Tibial artery (tissue), 4 donors: ENCODE measurements around the gene ADGRL1.
A peak's percentile ranks its signal among the peaks of the same experiment; 100 is the strongest.
"Not testable (repeated sequence)": the region's sequence is repeated elsewhere in the genome, so short reads cannot be mapped to it uniquely, and the experiment has no call there.

Experiments
- DNase-seq, 2 donors: peaks; one replicate each; pipeline ENCODE4 v3.0.0-alpha.2; 2019
- H3K27ac ChIP-seq, 2 donors: fragments of 200-600 bp; sonication (generic) in 1 of 2; 1 replicate in 1 of 2; 2 replicates in 1 of 2; pipeline ENCODE4 v1.5.1; 2018 to 2019; ENCODE audit warnings: mild to moderate bottlenecking in 1 of 2
- H3K27me3 ChIP-seq, 2 donors: fragments of 200-600 bp; sonication (generic) in 1 of 2; one replicate each; pipeline versions ENCODE4 v1.5.1 to v1.6.0; 2016 to 2019
- H3K36me3 ChIP-seq, 3 donors: fragments of 200-600 bp; sonication (generic) in 2 of 3; one replicate each; pipeline ENCODE4 v1.5.1; 2016 to 2019; ENCODE audit warnings: mild to moderate bottlenecking in 2 of 3
- H3K4me1 ChIP-seq, 4 donors: fragments of 200-600 bp; sonication (generic) in 2 of 4; 1 replicate in 3 of 4; 2 replicates in 1 of 4; pipeline ENCODE4 v1.5.1; 2016 to 2019
- H3K4me3 ChIP-seq, 2 donors: fragments of 200-600 bp; sonication (generic) in 1 of 2; 1 replicate in 1 of 2; 2 replicates in 1 of 2; pipeline ENCODE4 v1.5.1; 2018 to 2019; ENCODE audit warnings: mild to moderate bottlenecking in 2 of 2
- H3K9me3 ChIP-seq, 3 donors: fragments of 200-600 bp; sonication (generic) in 1 of 3; one replicate each; pipeline ENCODE4 v1.5.1; 2016 to 2019
- CTCF ChIP-seq, 2 experiments: fragments of 200-600 bp in 1 of 2; fragments of 450-650 bp in 1 of 2; IDR thresholded peaks; one replicate each; pipeline ENCODE4 v1.5.1; 2017 to 2019; ENCODE audit warnings: antibody characterized with exemption in 2 of 2, mild to moderate bottlenecking in 1 of 2, moderate library complexity in 1 of 2
- intact Hi-C: fragments of 100-400 bp; cut with DNase I; formaldehyde crosslinking; loops from one replicate; pipeline ENCODE4 v1.15.0; 2023; ENCODE audit warnings: low total_unique reads

Gene ADGRL1

GRCh38 chr19:14147797-14148605 lies 58.0 kb downstream of the ADGRL1 start:
- peaks cover 0 to 28% (median 26%) of the 10 kb centered on the region in 4 donors for H3K4me1 ChIP-seq
- H3K4me3 ChIP-seq = peak overlapping the region in 1 of 2 donors; percentile 0
- H3K36me3 ChIP-seq = peaks cover 0 to 12% (median 4%) of the 10 kb centered on the region in 3 donors
- DNase-seq = peak; percentile 74 to 85
- H3K9me3 ChIP-seq = no peaks in the 10 kb centered on the region
- no peaks in the 10 kb centered on the region for H3K27me3 ChIP-seq
- intact Hi-C loops = loop anchor here (5.0 to 10.0 kb wide), 4 partner anchors 199 to 327 kb away; partner anchors contain the start of gene PTGER1
- peak; percentile 81 to 88 for TF ChIP-seq CTCF (IDR thresholded peaks at IDR 0.05)
- peak overlapping the region; percentile 3 to 59 for H3K27ac ChIP-seq

DNA sequence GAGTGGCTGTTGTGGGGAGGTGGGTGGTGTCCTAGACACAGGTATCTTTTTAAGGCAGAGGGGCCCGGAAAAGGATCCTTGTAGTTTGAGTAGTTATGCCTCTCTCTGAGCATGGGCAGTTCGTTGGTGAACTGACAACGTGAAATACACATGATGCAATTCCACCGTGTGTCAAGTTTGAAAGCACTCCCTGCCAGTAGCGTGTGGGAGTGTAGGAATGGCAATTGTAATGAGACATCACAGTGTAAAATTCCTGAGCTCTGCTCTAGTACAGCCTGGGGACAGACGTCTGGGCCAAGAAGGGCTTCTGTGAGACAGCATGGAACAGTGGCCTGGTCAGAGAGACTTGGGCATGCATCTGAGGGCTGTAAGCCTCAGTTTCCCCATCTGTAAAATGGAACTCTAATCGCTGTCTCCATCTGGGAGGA lies 59.2 kb downstream of the ADGRL1 start:
- H3K9me3 ChIP-seq = no peaks in the 10 kb centered on the region
- no peaks in the 10 kb centered on the region for H3K27me3 ChIP-seq
- no peak overlapping the region for H3K27ac ChIP-seq
- H3K4me1 ChIP-seq = peaks cover 0 to 28% (median 26%) of the 10 kb centered on the region in 4 donors
- intact Hi-C loops = loop anchor here (5.0 to 10.0 kb wide), 4 partner anchors 200 to 328 kb away; partner anchors contain the start of gene PTGER1
- no peak for DNase-seq
- no peak overlapping the region for H3K4me3 ChIP-seq
- TF ChIP-seq CTCF (IDR thresholded peaks at IDR 0.05) = no peak
- H3K36me3 ChIP-seq = peaks cover 0 to under 1% (median 0%) of the 10 kb centered on the region in 3 donors

DNA sequence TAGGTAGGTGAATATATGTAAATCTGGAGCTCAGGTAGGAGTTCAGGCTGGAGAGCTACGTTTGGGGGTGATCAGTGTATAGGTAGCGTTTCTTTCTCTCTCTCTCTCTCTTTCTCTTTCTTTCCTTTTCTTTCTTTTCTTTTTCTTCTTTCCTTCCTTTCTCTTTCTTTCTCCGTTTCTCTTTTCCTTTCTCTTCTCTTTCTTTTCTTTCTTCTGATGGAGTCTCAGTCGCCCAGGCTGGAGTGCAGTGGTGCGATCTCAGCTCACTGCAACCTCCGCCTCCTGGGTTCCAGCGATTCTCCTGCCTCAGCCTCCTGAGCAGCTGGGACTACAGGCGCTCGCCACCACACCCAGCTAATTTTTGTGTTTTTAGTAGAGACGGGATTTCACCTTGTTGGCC lies 59.8 kb downstream of the ADGRL1 start:
- peaks cover 0 to 28% (median 26%) of the 10 kb centered on the region in 4 donors for H3K4me1 ChIP-seq
- not testable (repeated sequence) for H3K27ac ChIP-seq, H3K4me3 ChIP-seq, H3K9me3 ChIP-seq, H3K36me3 ChIP-seq, DNase-seq, H3K27me3 ChIP-seq
- intact Hi-C loops = loop anchor here (5.0 to 10.0 kb wide), 4 partner anchors 201 to 329 kb away; partner anchors contain the start of gene PTGER1

GRCh38 chr19:14145381-14145780 lies 60.6 kb downstream of the ADGRL1 start:
- Histone ChIP-seq H3K9me3 (no peaks in the 10 kb centered on the region), H3K36me3 (no peaks in the 10 kb centered on the region), H3K27me3 (no peaks in the 10 kb centered on the region), H3K4me1 (peaks cover 0 to 26% (median 24%) of the 10 kb centered on the region in 4 donors), H3K4me3 (no peak overlapping the region), H3K27ac (no peak overlapping the region)
- DNase-seq = no peak
- intact Hi-C loops = loop anchor here (5.0 to 10.0 kb wide), 4 partner anchors 202 to 329 kb away; partner anchors contain the start of gene PTGER1
- TF ChIP-seq CTCF (IDR thresholded peaks at IDR 0.05) = no peak

- Histone ChIP-seq H3K27ac (no peak overlapping the region), H3K36me3 (no peaks in the 10 kb centered on the region), H3K4me3 (no peak overlapping the region), H3K4me1 (peaks cover 0 to 18% (median 12%) of the 10 kb centered on the region in 4 donors), H3K27me3 (no peaks in the 10 kb centered on the region), H3K9me3 (no peaks in the 10 kb centered on the region)
- intact Hi-C loops = loop anchor here (10.0 kb wide), 2 partner anchors 262 to 332 kb away; partner anchors contain the start of gene PTGER1
- TF ChIP-seq CTCF (IDR thresholded peaks at IDR 0.05) = no peak
- DNase-seq = no peak
Measured at GRCh38 chr19:14142262-14143190, 63.4 kb downstream of the ADGRL1 start.
